Measurements from ENCODE around the gene PTCHD1.

- TF ChIP-seq ZNF431 (CRISPR knock-in tag; IDR thresholded peaks at IDR 0.05) (no peak), TCF7 (IDR thresholded peaks at IDR 0.05; ENCODE audit: borderline replicate concordance) (no peak), PHB (CRISPR knock-in tag; IDR thresholded peaks at IDR 0.05) (no peak), CTCF (IDR thresholded peaks at IDR 0.05 in 2 of 3, conservative IDR thresholded peaks at IDR 0.05 in 1 of 3; ENCODE audit: insufficient read depth in 2 of 3, low read depth in 1 of 3, low read length in 3 of 3) (no peak), EP300 (IDR thresholded peaks at IDR 0.05; ENCODE audit: low read length) (no peak), MBD1 (CRISPR knock-in tag; IDR thresholded peaks at IDR 0.05) (no peak), TBP (optimal IDR thresholded peaks at IDR 0.05; ENCODE audit: low read depth, low read length) (no peak), REST (IDR thresholded peaks at IDR 0.05; ENCODE audit: borderline replicate concordance) (no peak), REST (CRISPR knock-in tag; IDR thresholded peaks at IDR 0.05; ENCODE audit: low read depth) (no peak)
These were observed 61.6 kb downstream of the PTCHD1 start for GRCh38 chrX:23396263-23396662.

All from K562 (cell line).